Thymus (tissue), 11 donors: ENCODE results near the gene RAB3GAP1. TPM values are rescaled to one million over a fixed set of nuclear protein-coding genes. Genes with fewer than 3 reads are reported as not detected.

Source experiments
- DNase-seq, 9 donors: peaks; one replicate each; pipeline ENCODE4 v3.0.0-alpha.2; 2013; ENCODE audit warnings: low spot score in 9 of 9, low read depth in 6 of 9, missing footprints in 1 of 9
- H3K27ac ChIP-seq, 2 donors: one replicate each; pipeline ENCODE4 v1.5.1; 2013; ENCODE audit warnings: control low read depth in 1 of 2, low read depth in 1 of 2, low read length in 1 of 2, mild to moderate bottlenecking in 1 of 2, moderate library complexity in 1 of 2
- H3K27me3 ChIP-seq, 2 donors: one replicate each; pipeline ENCODE4 v1.5.1; 2013; ENCODE audit warnings: low read length in 1 of 2; ENCODE audit not compliant: control insufficient read depth in 2 of 2, insufficient read depth in 1 of 2
- H3K36me3 ChIP-seq, 2 donors: one replicate each; pipeline ENCODE4 v1.5.1; 2013; ENCODE audit warnings: low read length in 1 of 2, mild to moderate bottlenecking in 1 of 2, moderate library complexity in 1 of 2; ENCODE audit not compliant: control insufficient read depth in 2 of 2, insufficient read depth in 2 of 2
- H3K4me1 ChIP-seq, 2 donors: one replicate each; pipeline ENCODE4 v1.5.1; 2013; ENCODE audit warnings: low read length in 2 of 2; ENCODE audit not compliant: control insufficient read depth in 2 of 2, insufficient read depth in 2 of 2
- H3K4me3 ChIP-seq, 2 donors: one replicate each; pipeline ENCODE4 v1.5.1; 2013; ENCODE audit warnings: low read length in 2 of 2, control low read depth in 1 of 2, mild to moderate bottlenecking in 1 of 2
- H3K9me3 ChIP-seq, 2 donors: one replicate each; pipeline ENCODE4 v1.5.1; 2013; ENCODE audit warnings: low read length in 1 of 2, mild to moderate bottlenecking in 1 of 2; ENCODE audit not compliant: control insufficient read depth in 2 of 2, insufficient read depth in 1 of 2
- WGBS: extraction: QIAGEN DNeasy Blood & Tissue Kit; methylation state at CpG from one replicate; pipeline ENCODE4 v1.1.7; 2013; 5-methylcytosine and 5-hydroxymethylcytosine counted together
- polyA plus RNA-seq: library from polyadenylated mRNA; stranded (reverse); fragments of 200-250 nt; gene quantifications from one replicate; pipeline ENCODE4 v1.2.3, GENCODE V29; 2013
- total RNA-seq: library from RNA; stranded (reverse); fragments of 120-200 nt; gene quantifications from one replicate; pipeline ENCODE4 v1.2.4, GENCODE V29; 2013
- donor health status: healthy.

Gene RAB3GAP1
- total and polyA plus RNA-seq, 2 donors, result 25.5 to 29.8 TPM

- Histone ChIP-seq H3K4me3 (no peak overlapping the region), H3K27ac (no peak overlapping the region), H3K36me3 (peaks cover 30 to 46% of the 10 kb centered on the region in 2 donors), H3K9me3 (peaks cover 0 to 4% of the 10 kb centered on the region in 2 donors), H3K4me1 (no peaks in the 10 kb centered on the region), H3K27me3 (no peaks in the 10 kb centered on the region)
- DNase-seq, result no peak
- 96% methylated on average over 3 of the region's 3 CpGs for WGBS
Observed at GRCh38 chr2:135175177-135175576, 123.1 kb downstream of the RAB3GAP1 start.

GRCh38 chr2:135179689-135180088, 127.6 kb downstream of the RAB3GAP1 start:
- 98% methylated on average over 1 of the region's 1 CpG for WGBS
- no peaks in the 10 kb centered on the region for H3K4me1 ChIP-seq
- no peak overlapping the region for H3K27ac ChIP-seq
- DNase-seq, result no peak
- H3K27me3 ChIP-seq, result no peaks in the 10 kb centered on the region
- H3K9me3 ChIP-seq, result peaks cover 0 to 4% of the 10 kb centered on the region in 2 donors
- H3K36me3 ChIP-seq, result peaks cover 13% of the 10 kb centered on the region in 2 donors
- no peak overlapping the region for H3K4me3 ChIP-seq

GRCh38 chr2:135182190-135182589, 130.1 kb downstream of the RAB3GAP1 start:
- DNase-seq, result no peak
- WGBS, result 93% methylated on average over 8 of the region's 8 CpGs
- no peaks in the 10 kb centered on the region for H3K27me3 ChIP-seq
- peaks cover 0 to 4% of the 10 kb centered on the region in 2 donors for H3K36me3 ChIP-seq
- no peaks in the 10 kb centered on the region for H3K9me3 ChIP-seq
- H3K4me1 ChIP-seq, result no peaks in the 10 kb centered on the region
- H3K4me3 ChIP-seq, result no peak overlapping the region
- H3K27ac ChIP-seq, result no peak overlapping the region

- no peaks in the 10 kb centered on the region for H3K4me1 ChIP-seq
- H3K27ac ChIP-seq, result no peak overlapping the region
- peaks cover 0 to under 1% of the 10 kb centered on the region in 2 donors for H3K36me3 ChIP-seq
- H3K9me3 ChIP-seq, result no peaks in the 10 kb centered on the region
- H3K27me3 ChIP-seq, result no peaks in the 10 kb centered on the region
- DNase-seq, result no peak
- 97% methylated on average over 3 of the region's 3 CpGs for WGBS
- no peak overlapping the region for H3K4me3 ChIP-seq
Observed at GRCh38 chr2:135182601-135183000, 130.5 kb downstream of the RAB3GAP1 start.

- 96% methylated on average over 1 of the region's 1 CpG for WGBS
- H3K4me1 ChIP-seq, result no peaks in the 10 kb centered on the region
- no peak for DNase-seq
- H3K9me3 ChIP-seq, result no peaks in the 10 kb centered on the region
- no peak overlapping the region for H3K4me3 ChIP-seq
- no peaks in the 10 kb centered on the region for H3K27me3 ChIP-seq
- no peak overlapping the region for H3K27ac ChIP-seq
- H3K36me3 ChIP-seq, result no peaks in the 10 kb centered on the region
Observed at GRCh38 chr2:135183822-135184221, 131.7 kb downstream of the RAB3GAP1 start.

- no peak overlapping the region for H3K4me3 ChIP-seq
- no peaks in the 10 kb centered on the region for H3K27me3 ChIP-seq
- no peak overlapping the region for H3K27ac ChIP-seq
- H3K9me3 ChIP-seq, result no peaks in the 10 kb centered on the region
- 96% methylated on average over 5 of the region's 5 CpGs for WGBS
- DNase-seq, result no peak
- H3K4me1 ChIP-seq, result no peaks in the 10 kb centered on the region
- no peaks in the 10 kb centered on the region for H3K36me3 ChIP-seq
Observed at GRCh38 chr2:135186054-135186453, 134.0 kb downstream of the RAB3GAP1 start.

- Histone ChIP-seq H3K27ac (no peak overlapping the region), H3K4me1 (no peaks in the 10 kb centered on the region), H3K4me3 (no peak overlapping the region), H3K27me3 (no peaks in the 10 kb centered on the region), H3K36me3 (no peaks in the 10 kb centered on the region), H3K9me3 (no peaks in the 10 kb centered on the region)
- WGBS, result 98% methylated on average over 3 of the region's 3 CpGs
- DNase-seq, result no peak
Observed at GRCh38 chr2:135187270-135187669, 135.2 kb downstream of the RAB3GAP1 start.

GRCh38 chr2:135189148-135189547, 137.1 kb downstream of the RAB3GAP1 start:
- Histone ChIP-seq H3K36me3 (no peaks in the 10 kb centered on the region), H3K27ac (no peak overlapping the region), H3K4me1 (no peaks in the 10 kb centered on the region), H3K27me3 (no peaks in the 10 kb centered on the region), H3K4me3 (no peak overlapping the region), H3K9me3 (no peaks in the 10 kb centered on the region)
- WGBS, result 97% methylated on average over 1 of the region's 1 CpG
- no peak for DNase-seq

GRCh38 chr2:135190799-135191198, 138.7 kb downstream of the RAB3GAP1 start:
- no peaks in the 10 kb centered on the region for H3K36me3 ChIP-seq
- H3K9me3 ChIP-seq, result no peaks in the 10 kb centered on the region
- H3K4me1 ChIP-seq, result no peaks in the 10 kb centered on the region
- H3K4me3 ChIP-seq, result no peak overlapping the region
- no peaks in the 10 kb centered on the region for H3K27me3 ChIP-seq
- DNase-seq, result no peak
- H3K27ac ChIP-seq, result no peak overlapping the region

- Histone ChIP-seq H3K27ac (no peak overlapping the region), H3K4me1 (no peaks in the 10 kb centered on the region), H3K27me3 (no peaks in the 10 kb centered on the region), H3K36me3 (no peaks in the 10 kb centered on the region), H3K4me3 (no peak overlapping the region), H3K9me3 (no peaks in the 10 kb centered on the region)
- WGBS, result 95% methylated on average over 3 of the region's 3 CpGs
- DNase-seq, result no peak
Observed at GRCh38 chr2:135198481-135198880, 146.4 kb downstream of the RAB3GAP1 start.
